ENCODE results near the gene H1-8. TPM values are rescaled to one million over a fixed set of nuclear protein-coding genes. Genes with fewer than 3 reads are reported as not detected.

H1-8 gene, protein sequence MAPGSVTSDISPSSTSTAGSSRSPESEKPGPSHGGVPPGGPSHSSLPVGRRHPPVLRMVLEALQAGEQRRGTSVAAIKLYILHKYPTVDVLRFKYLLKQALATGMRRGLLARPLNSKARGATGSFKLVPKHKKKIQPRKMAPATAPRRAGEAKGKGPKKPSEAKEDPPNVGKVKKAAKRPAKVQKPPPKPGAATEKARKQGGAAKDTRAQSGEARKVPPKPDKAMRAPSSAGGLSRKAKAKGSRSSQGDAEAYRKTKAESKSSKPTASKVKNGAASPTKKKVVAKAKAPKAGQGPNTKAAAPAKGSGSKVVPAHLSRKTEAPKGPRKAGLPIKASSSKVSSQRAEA
- not detected in 5 replicates for total RNA-seq (2022; extraction: Qiagen RNA extraction; ENCODE audit: low read depth)

DNA sequence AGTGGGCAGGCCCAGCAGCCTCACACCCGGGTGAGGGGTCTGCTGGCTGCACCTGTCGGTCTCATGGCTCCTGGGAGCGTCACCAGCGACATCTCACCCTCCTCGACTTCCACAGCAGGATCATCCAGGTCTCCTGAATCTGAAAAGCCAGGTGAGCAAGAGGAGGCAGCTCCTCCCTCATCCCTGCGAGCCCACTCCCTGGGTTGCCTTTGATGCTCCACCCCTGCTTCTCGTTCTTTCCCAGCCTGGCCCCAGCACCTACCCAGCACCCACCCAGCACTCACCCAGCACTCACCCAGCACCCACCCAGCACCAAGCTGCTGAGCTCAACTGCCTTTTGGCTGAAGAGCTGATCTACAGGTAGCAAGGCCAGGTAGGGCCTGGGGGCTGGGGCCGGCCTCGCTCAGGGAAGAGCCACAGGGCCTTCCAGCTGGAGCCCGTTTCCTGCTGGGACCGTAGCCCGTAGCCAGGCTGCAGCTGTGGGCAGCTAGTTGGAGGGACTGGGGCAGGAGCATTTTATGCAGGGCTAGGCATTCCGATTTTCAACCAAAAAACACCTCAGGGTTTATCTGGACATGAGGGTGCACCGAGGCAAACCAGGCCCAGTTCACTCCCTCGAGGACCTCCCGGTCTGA lies at the start of gene H1-8:
Gene H1-8 (plus strand): TSS at position 20 of the 635 bp plus-strand sequence. CDS start 44 bp downstream, at position 64.

DNA sequence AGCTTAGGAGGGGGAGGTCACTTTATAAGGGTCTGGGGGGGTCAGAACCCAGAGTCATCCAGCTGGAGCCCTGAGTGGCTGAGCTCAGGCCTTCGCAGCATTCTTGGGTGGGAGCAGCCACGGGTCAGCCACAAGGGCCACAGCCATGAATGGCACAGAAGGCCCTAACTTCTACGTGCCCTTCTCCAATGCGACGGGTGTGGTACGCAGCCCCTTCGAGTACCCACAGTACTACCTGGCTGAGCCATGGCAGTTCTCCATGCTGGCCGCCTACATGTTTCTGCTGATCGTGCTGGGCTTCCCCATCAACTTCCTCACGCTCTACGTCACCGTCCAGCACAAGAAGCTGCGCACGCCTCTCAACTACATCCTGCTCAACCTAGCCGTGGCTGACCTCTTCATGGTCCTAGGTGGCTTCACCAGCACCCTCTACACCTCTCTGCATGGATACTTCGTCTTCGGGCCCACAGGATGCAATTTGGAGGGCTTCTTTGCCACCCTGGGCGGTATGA lies 14.3 kb upstream of the H1-8 start, which contains the start of gene RHO:
Gene RHO (plus strand): TSS at position 51 of the 512 bp plus-strand sequence. CDS start 95 bp downstream, at position 146.

Other genes starting within 250 kb of the H1-8 start
- 0.73 to 1.00 TPM (median 0.80 TPM) in 5 replicates for gene EFCAB12, start 114.5 kb upstream of the H1-8 start, total RNA-seq (2022; extraction: Qiagen RNA extraction; ENCODE audit: low read depth)
- 19.4 to 23.9 TPM (median 22.3 TPM) in 5 replicates for gene MBD4, start 103.2 kb upstream of the H1-8 start, total RNA-seq (2022; extraction: Qiagen RNA extraction; ENCODE audit: low read depth)
- gene IFT122, start 103.0 kb upstream of the H1-8 start, total RNA-seq (2022; extraction: Qiagen RNA extraction; ENCODE audit: low read depth): 11.9 to 13.6 TPM (median 12.8 TPM) in 5 replicates
- gene RHO, start 14.5 kb upstream of the H1-8 start, total RNA-seq (2022; extraction: Qiagen RNA extraction; ENCODE audit: low read depth): not detected in 5 replicates
- 92.1 to 110 TPM (median 104 TPM) in 5 replicates for gene PLXND1, start 63.5 kb downstream of the H1-8 start, total RNA-seq (2022; extraction: Qiagen RNA extraction; ENCODE audit: low read depth)

Data from A549 treated with GW870086 at 1 μM for 4 hours (cell line).